ENCODE measurements around the gene DNAJC4.

- TF ChIP-seq CTCF (IDR thresholded peaks at IDR 0.05) (no peak), EZH2phosphoT487 (IDR thresholded peaks at IDR 0.05) (peak; percentile 5), EZH2 (IDR thresholded peaks at IDR 0.05) (no peak)
These were observed 3.7 kb downstream of the DNAJC4 start, which contains the start of gene VEGFB for GRCh38 chr11:64233913-64234586.
